GM06990 (cell line): ENCODE measurements around the gene N4BP2L2.
A peak's percentile ranks its signal among the peaks of the same experiment; 100 is the strongest.

Source experiments
- DNase-seq: peaks from one replicate; pipeline ENCODE4 v3.0.0-alpha.2; 2011; ENCODE audit not compliant: insufficient read length; ENCODE audit errors: extremely low read depth
- H3K27me3 ChIP-seq: replicated peaks from 2 replicates; pipeline ENCODE4 v1.6.0; 2011; ENCODE audit warnings: low read length; ENCODE audit not compliant: control insufficient read depth, insufficient read depth
- H3K36me3 ChIP-seq: 2 replicates; pipeline ENCODE4 v1.5.1; 2011; ENCODE audit warnings: low read length; ENCODE audit not compliant: control insufficient read depth, insufficient read depth
- H3K4me3 ChIP-seq: replicated peaks from 2 replicates; pipeline ENCODE4 v1.5.1; 2011; ENCODE audit warnings: low read depth, mild to moderate bottlenecking, control low read depth, low read length
- CTCF ChIP-seq: IDR thresholded peaks from 2 replicates; pipeline ENCODE4 v1.5.1; 2011; ENCODE audit warnings: low read length, control low read depth, mild to moderate bottlenecking, inconsistent platforms; ENCODE audit not compliant: insufficient read depth, poor library complexity, severe bottlenecking

N4BP2L2 gene

GRCh38 chr13:32537580-32538142 is 934 bp downstream of the N4BP2L2 start:
- peaks cover 1% of the 10 kb centered on the region; the same call in 1 of the 2 replicates for H3K36me3 ChIP-seq
- peak overlapping the region; percentile 77 for H3K4me3 ChIP-seq
- DNase-seq: no peak
- H3K27me3 ChIP-seq: no peaks in the 10 kb centered on the region
- TF ChIP-seq CTCF: peak; percentile 2

- no peak overlapping the region for H3K4me3 ChIP-seq
- TF ChIP-seq CTCF: no peak
- peaks cover 1% of the 10 kb centered on the region; the same call in 1 of the 2 replicates for H3K36me3 ChIP-seq
- H3K27me3 ChIP-seq: no peaks in the 10 kb centered on the region
- DNase-seq: no peak
Measured at GRCh38 chr13:32535748-32536147, 2.8 kb downstream of the N4BP2L2 start.

- H3K27me3 ChIP-seq: no peaks in the 10 kb centered on the region
- H3K36me3 ChIP-seq: peaks cover 1% of the 10 kb centered on the region; the same call in 1 of the 2 replicates
- DNase-seq: no peak
- no peak for TF ChIP-seq CTCF
- no peak overlapping the region; the same call in 1 of the 2 replicates for H3K4me3 ChIP-seq
Measured at GRCh38 chr13:32535115-32535514, 3.5 kb downstream of the N4BP2L2 start.

GRCh38 chr13:32530841-32531253 is 7.7 kb downstream of the N4BP2L2 start:
- H3K4me3 ChIP-seq: peak overlapping the region; percentile 42
- no peak for TF ChIP-seq CTCF
- H3K36me3 ChIP-seq: no peaks in the 10 kb centered on the region; the same call in 1 of the 2 replicates
- no peaks in the 10 kb centered on the region for H3K27me3 ChIP-seq
- DNase-seq: peak; percentile 31

GRCh38 chr13:32528358-32528757 is 10.2 kb downstream of the N4BP2L2 start:
- TF ChIP-seq CTCF: no peak
- DNase-seq: no peak
- Histone ChIP-seq H3K27me3 (no peaks in the 10 kb centered on the region), H3K4me3 (no peak overlapping the region), H3K36me3 (no peaks in the 10 kb centered on the region; the same call in 1 of the 2 replicates)

GRCh38 chr13:32527151-32527550 is 11.4 kb downstream of the N4BP2L2 start:
- Histone ChIP-seq H3K27me3 (no peaks in the 10 kb centered on the region), H3K36me3 (no peaks in the 10 kb centered on the region; the same call in 1 of the 2 replicates), H3K4me3 (no peak overlapping the region)
- TF ChIP-seq CTCF: no peak
- no peak for DNase-seq
